GM12801 (cell line): ENCODE data around the gene CMKLR1.

Experiments used
- CTCF ChIP-seq: IDR thresholded peaks from one replicate; pipeline ENCODE4 v1.5.1; 2011; ENCODE audit warnings: control low read depth; ENCODE audit not compliant: insufficient read length; ENCODE audit errors: extremely low read depth

Gene CMKLR1

GRCh38 chr12:108361606-108362005 lies 22.5 kb upstream of the CMKLR1 start:
- no peak for TF ChIP-seq CTCF

- TF ChIP-seq CTCF = no peak
Observed at GRCh38 chr12:108360487-108360886, 21.4 kb upstream of the CMKLR1 start.

GRCh38 chr12:108360057-108360456 lies 20.9 kb upstream of the CMKLR1 start:
- TF ChIP-seq CTCF = no peak

- no peak for TF ChIP-seq CTCF
Observed at GRCh38 chr12:108358580-108358965, 19.5 kb upstream of the CMKLR1 start.

GRCh38 chr12:108357834-108358579 lies 18.9 kb upstream of the CMKLR1 start:
- TF ChIP-seq CTCF = no peak

GRCh38 chr12:108356835-108357806 lies 18.0 kb upstream of the CMKLR1 start:
- TF ChIP-seq CTCF = no peak

GRCh38 chr12:108355069-108355468 lies 16.0 kb upstream of the CMKLR1 start:
- no peak for TF ChIP-seq CTCF
